Caki2 (cell line): Measurements from ENCODE around the gene NIPSNAP3A. TPM values are rescaled to one million over a fixed set of nuclear protein-coding genes. Genes with fewer than 3 reads are reported as not detected.

Experiments
- DNase-seq: peaks from one replicate; pipeline ENCODE4 v3.0.0-alpha.2; 2015; ENCODE audit warnings: low read depth
- in situ Hi-C: cut with HindIII; loops from 2 replicates; pipeline ENCODE4 v1.10.0; 2016; ENCODE audit warnings: low sequenced_read_pairs, low pct_unique_long_range_greater_than_20kb, mixed read lengths
- total RNA-seq: library from RNA; depleted of rRNA; stranded (reverse); fragments of >200 nt; shearing (Covaris generic); gene quantifications from 2 replicates; pipeline ENCODE4 v1.2.3, GENCODE V29; 2014; ENCODE audit warnings: low replicate concordance; rRNA removed

The NIPSNAP3A gene
- total RNA-seq, 1 experiment from 2014 or later, result 14.8 TPM

DNA sequence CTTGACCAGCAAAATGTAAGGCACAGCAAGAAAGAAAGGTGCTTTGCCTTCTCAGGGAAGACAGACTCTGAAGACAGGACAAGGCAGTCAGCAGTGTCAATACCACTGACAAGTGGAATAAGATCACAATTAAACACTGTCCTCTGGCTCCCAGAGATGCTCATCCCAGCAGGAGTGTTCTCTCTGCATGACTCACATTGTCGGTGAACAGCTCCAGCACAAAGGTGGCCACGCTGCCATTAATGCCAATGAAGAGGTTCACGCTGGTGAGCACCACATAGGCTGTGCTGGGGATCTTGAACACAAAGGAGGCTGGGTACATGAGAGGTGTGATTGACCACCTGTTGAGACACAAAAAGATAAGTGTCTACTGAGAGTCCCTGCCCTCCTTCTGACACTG lies 48.4 kb downstream of the NIPSNAP3A start:
- no peak for DNase-seq
- in situ Hi-C loops, result no loop called here

DNA sequence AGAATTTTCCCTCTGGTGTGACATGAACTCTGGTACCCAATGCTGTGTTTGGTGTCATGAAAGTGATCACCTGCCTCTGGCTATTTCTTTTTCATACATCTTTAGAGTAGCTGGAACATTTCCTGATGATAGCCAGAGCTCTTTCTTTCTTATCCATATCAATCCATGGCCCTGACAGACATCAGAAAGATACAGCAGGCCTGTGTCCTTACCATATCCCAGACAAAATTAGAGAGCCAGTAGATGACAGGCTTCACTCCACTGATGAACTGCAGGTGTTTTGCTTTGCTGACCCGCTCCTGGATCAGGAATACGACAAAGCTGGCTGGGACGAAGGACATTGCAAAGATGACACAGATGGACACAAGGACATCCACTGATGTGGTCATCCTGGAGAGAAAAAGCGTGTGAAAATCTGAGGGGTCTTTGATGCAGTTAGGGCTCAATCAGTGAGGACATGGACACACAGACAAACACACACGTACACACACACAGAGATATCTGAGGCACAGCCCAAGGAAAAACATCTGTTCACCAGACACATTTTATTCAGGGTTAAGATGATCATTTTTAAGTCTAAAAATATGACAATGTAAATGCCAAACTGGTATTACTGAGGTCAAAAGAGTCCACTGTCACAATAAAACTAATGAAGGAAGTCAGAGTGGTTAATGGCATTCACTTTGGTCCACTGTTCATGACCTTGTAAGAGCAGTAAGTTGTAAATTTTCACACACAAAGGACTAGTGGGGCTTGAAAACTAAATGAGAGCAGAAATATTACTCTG lies 50.9 kb downstream of the NIPSNAP3A start:
- in situ Hi-C loops, result no loop called here
- DNase-seq, result no peak

DNA sequence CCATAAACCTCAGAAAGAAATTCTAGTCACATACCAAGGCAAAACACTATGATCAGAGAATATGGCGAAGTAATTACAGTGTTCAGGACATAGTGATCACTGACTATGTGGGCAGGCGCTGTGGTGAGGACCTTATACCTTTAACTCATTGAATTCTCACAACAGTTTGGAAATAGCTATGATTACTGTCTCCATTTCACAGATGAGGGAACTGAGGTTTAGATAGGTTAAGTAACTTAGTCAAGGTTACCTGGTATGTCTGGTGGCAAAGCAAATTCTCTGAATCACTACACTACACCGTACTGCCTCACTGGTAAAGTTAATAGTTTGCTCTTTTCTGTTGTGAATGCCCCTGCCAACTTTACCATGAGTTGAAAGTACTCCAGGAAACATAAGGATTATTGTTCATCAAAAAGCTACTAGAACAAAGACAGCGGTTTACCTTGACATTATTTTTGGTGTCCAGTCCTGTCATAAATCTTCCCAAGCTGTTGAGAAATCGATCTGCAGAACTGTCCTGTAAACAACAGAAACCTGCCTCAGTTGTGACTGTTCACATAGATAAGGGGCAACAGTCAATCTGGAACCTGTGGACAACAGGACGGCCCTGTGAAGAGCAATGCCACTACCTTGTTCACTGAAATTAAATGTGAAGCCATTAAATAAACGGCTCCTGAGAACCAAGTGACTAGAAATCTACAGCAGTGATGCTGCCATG lies 52.7 kb downstream of the NIPSNAP3A start:
- in situ Hi-C loops, result no loop called here
- DNase-seq, result no peak

DNA sequence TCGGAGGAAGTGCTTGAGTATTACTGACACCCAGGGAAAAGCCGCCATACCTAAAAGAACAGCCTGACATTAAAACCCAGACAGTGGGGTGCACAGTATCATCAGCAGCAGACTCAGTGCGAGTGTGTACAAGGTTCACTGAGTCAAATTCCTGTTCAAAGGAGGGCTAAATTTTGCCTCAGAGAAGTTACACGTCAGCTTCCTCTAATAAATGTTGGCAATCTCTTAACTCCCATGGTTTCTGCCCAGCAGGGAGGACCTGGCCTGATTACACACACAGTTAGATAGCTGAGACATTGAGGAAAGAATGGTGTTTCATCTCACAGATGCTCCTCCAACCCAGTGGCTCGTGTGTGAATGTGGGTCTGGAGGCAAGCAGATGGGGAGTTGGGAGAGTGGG lies 54.6 kb downstream of the NIPSNAP3A start:
- in situ Hi-C loops, result no loop called here
- no peak for DNase-seq

DNA sequence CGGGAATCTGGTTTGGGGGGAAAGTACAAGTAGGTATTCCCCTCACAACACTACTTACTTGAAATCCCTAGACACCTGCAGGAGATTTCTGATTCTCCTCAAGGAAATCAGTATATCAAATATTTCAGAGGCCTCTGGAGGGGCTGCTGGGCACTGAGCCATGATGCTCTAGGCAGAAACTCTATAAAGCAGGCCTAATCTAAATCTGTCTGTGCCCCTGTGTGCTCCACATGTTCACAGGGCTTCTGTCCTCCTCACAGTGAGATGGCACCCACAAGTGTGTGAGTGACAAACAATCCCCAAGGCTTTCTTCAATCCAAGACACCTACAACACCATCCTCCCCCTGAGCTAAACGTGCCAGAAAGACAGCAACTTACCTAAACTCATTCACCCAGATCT lies 55.4 kb downstream of the NIPSNAP3A start:
- DNase-seq, result no peak
- in situ Hi-C loops, result no loop called here

DNA sequence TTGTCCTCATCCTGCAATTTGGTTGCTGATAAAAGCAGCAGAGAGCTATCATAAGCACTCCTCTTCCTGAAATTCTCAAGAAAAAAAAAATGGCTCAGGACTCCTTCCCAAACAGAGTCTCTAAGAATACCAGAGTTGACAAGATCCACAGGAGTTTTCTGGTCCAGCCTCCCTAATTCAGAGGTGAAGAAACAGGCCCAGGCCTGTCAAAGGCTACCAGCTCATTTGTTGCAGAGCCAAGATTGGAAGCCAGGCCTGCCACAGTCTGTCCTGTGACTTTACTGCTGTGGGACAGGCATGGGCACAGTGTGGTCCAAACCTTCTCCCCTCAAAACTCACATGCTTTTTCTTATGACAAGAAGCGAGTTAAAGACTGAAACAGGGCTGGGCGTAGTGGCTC lies 58.0 kb downstream of the NIPSNAP3A start:
- no peak for DNase-seq
- in situ Hi-C loops, result no loop called here

DNA sequence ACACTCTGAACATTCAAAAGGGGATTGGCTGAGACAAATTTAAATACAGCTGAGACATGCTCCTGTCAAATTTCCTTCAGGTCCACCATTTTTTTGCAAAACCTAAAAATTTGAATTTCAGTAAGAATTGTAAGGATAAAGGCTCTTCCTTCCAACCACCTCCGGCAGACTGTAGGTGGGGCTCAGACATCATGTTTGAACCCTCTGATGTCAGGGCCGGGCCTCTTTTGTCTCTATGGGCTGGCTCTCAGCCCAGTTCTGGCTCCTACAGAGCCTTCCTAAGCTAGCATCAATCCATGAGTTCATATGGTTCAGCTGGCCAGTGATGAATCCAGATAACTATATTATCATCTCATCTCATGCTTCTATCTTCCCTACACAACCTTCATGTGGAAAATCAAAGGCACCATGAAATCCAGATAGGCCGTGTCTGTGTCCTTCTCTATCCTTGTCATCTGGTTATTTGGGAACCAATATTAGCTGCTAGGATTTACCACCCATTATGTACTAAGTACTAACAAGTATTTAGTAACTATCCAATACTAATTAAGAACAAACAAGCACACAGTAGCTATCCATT lies 60.6 kb downstream of the NIPSNAP3A start:
- in situ Hi-C loops, result no loop called here
- no peak for DNase-seq

Other genes with a start within 250 kb of the NIPSNAP3A start
- not detected in 2 replicates for gene OR13F1, start 243.4 kb upstream of the NIPSNAP3A start, total RNA-seq
- gene OR13C4, start 220.5 kb upstream of the NIPSNAP3A start, total RNA-seq, result not detected in 2 replicates
- not detected in 2 replicates for gene OR13C3, start 210.8 kb upstream of the NIPSNAP3A start, total RNA-seq
- gene OR13C8, start 178.5 kb upstream of the NIPSNAP3A start, total RNA-seq, result not detected in 2 replicates
- not detected in 2 replicates for gene OR13C5, start 148.3 kb upstream of the NIPSNAP3A start, total RNA-seq
- not detected in 2 replicates for gene OR13C2, start 142.1 kb upstream of the NIPSNAP3A start, total RNA-seq
- not detected in 2 replicates for gene OR13C9, start 129.5 kb upstream of the NIPSNAP3A start, total RNA-seq
- gene OR13D1, start 53.2 kb upstream of the NIPSNAP3A start, total RNA-seq, result not detected in 2 replicates
- gene NIPSNAP3B, start 16.4 kb downstream of the NIPSNAP3A start, total RNA-seq, result 2.4 TPM in 1 of 2 replicates, not detected in the other
- 25.4 and 27.4 TPM in 2 replicates for gene ABCA1, start 180.5 kb downstream of the NIPSNAP3A start, total RNA-seq